Caco-2 (cell line): ENCODE measurements around the gene MGARP. TPM values are rescaled to one million over a fixed set of nuclear protein-coding genes. Genes with fewer than 3 reads are reported as not detected.

Source experiments
- BruUV-seq: library from RNA; stranded (reverse); fragments of 400-500 nt; replicated peaks from 2 replicates; lab custom pipeline; 2021; lab: Mats Ljungman, UMichigan
- CTCF ChIA-PET: fragments of 300-600 bp; sonication (Branson Sonifier 250); formaldehyde crosslinking; loops from one replicate; lab custom pipeline; 2022; ENCODE audit warnings: antibody characterized with exemption; lab: Charles Lee
- POLR2A ChIA-PET: fragments of 300-600 bp; sonication (Branson Sonifier 250); formaldehyde crosslinking; loops from one replicate; lab custom pipeline; 2022; ENCODE audit warnings: antibody characterized with exemption; lab: Charles Lee
- DNase-seq, 2 experiments: peaks; one replicate each; pipeline versions ENCODE4 v3.0.0 to v3.0.0-alpha.2; 2020 to 2022
- H3K27me3 ChIP-seq: replicated peaks from 2 replicates; pipeline ENCODE4 v1.6.0; 2011; ENCODE audit warnings: low read length; ENCODE audit not compliant: control insufficient read depth, insufficient read depth
- H3K36me3 ChIP-seq: 2 replicates; pipeline ENCODE4 v1.5.1; 2011; ENCODE audit warnings: low read length; ENCODE audit not compliant: control insufficient read depth, insufficient read depth
- H3K4me1 ChIP-seq: fragments of 250-450 bp; sonication (Bioruptor Pico); 2 replicates; pipeline ENCODE4 v1.5.1; 2020; ENCODE audit warnings: mild to moderate bottlenecking
- H3K4me3 ChIP-seq: 2 replicates; pipeline ENCODE4 v1.5.1; 2011; ENCODE audit warnings: low read depth, mild to moderate bottlenecking, control low read depth, low read length
- H3K9me3 ChIP-seq: fragments of 250-450 bp; sonication (Bioruptor Pico); 2 replicates; pipeline ENCODE4 v1.5.1; 2020; ENCODE audit warnings: mild to moderate bottlenecking, moderate library complexity
- H3K27ac Mint-ChIP-seq: one replicate; pipeline ENCODE4 v1.8.0; 2022; ENCODE audit warnings: mixed read lengths; ENCODE audit not compliant: unreplicated experiment
- H3K27me3 Mint-ChIP-seq: one replicate; pipeline ENCODE4 v1.8.0; 2022; ENCODE audit warnings: mixed read lengths; ENCODE audit not compliant: insufficient read depth, unreplicated experiment
- H3K36me3 Mint-ChIP-seq: one replicate; pipeline ENCODE4 v1.8.0; 2022; ENCODE audit warnings: mild to moderate bottlenecking, mixed read lengths; ENCODE audit not compliant: insufficient read depth, unreplicated experiment
- H3K4me1 Mint-ChIP-seq: one replicate; pipeline ENCODE4 v1.8.0; 2022; ENCODE audit warnings: low read depth, mixed read lengths; ENCODE audit not compliant: unreplicated experiment
- H3K4me3 Mint-ChIP-seq: one replicate; pipeline ENCODE4 v1.8.0; 2022; ENCODE audit warnings: mild to moderate bottlenecking, moderate library complexity, mixed read lengths; ENCODE audit not compliant: unreplicated experiment
- H3K9me3 Mint-ChIP-seq: one replicate; pipeline ENCODE4 v1.8.0; 2022; ENCODE audit warnings: mixed read lengths; ENCODE audit not compliant: unreplicated experiment
- CTCF ChIP-seq, 2 experiments: fragments of 200-600 bp in 1 of 2; IDR thresholded peaks; 1 replicate in 1 of 2; 2 replicates in 1 of 2; pipeline versions ENCODE4 v1.5.1 to v1.8.0; 2011 to 2022; ENCODE audit warnings: antibody characterized with exemption in 1 of 2, control low read depth in 1 of 2, inconsistent platforms in 1 of 2, low read depth in 1 of 2, low read length in 1 of 2, mild to moderate bottlenecking in 1 of 2, moderate library complexity in 1 of 2; ENCODE audit not compliant: insufficient read depth in 1 of 2, severe bottlenecking in 1 of 2, unreplicated experiment in 1 of 2
- intact Hi-C: fragments of 100-400 bp; cut with micrococcal nuclease; formaldehyde crosslinking; loops from one replicate; pipeline ENCODE4 v1.10.0; 2022; ENCODE audit not compliant: unreplicated experiment
- total RNA-seq: library from RNA; stranded (reverse); gene quantifications from 2 replicates; pipeline ENCODE4 v1.2.3, GENCODE V29; 2022

The MGARP gene
- total RNA-seq, 1 experiment from 2014 or later: 0.23 TPM

- H3K27me3 ChIP-seq: no peaks in the 10 kb centered on the region
- H3K4me1 Mint-ChIP-seq: no peaks in the 10 kb centered on the region
- H3K4me1 ChIP-seq: peaks cover 9% of the 10 kb centered on the region; the same call in 1 of the 2 replicates
- H3K4me3 ChIP-seq: no peak overlapping the region
- no peak for DNase-seq
- H3K36me3 ChIP-seq: no peaks in the 10 kb centered on the region
- no peaks in the 10 kb centered on the region for H3K9me3 Mint-ChIP-seq
- CTCF ChIA-PET: interaction anchor here (0.7 to 1.8 kb wide), 3 partner anchors 11 to 267 kb away, joined by 3 to 15 read pairs (median 3); no protein-coding TSS in a partner anchor
- peaks cover 26% of the 10 kb centered on the region for H3K36me3 Mint-ChIP-seq
- no peak overlapping the region for H3K4me3 Mint-ChIP-seq
- POLR2A ChIA-PET: interaction anchor here (0.6 kb wide), 1 partner anchor 281 kb away, joined by 3 read pairs; the partner anchor contains the start of gene NOCT
- no peak for TF ChIP-seq CTCF (IDR thresholded peaks at IDR 0.05; ENCODE audit: insufficient read depth in 1 of 2, low read depth in 1 of 2, low read length in 1 of 2, severe bottlenecking in 1 of 2, unreplicated experiment in 1 of 2)
- BruUV-seq: no TSS peak
- H3K27me3 Mint-ChIP-seq: no peaks in the 10 kb centered on the region
- H3K27ac Mint-ChIP-seq: no peak overlapping the region
- intact Hi-C loops: no loop called here
- no peaks in the 10 kb centered on the region for H3K9me3 ChIP-seq
Observed at GRCh38 chr4:139297001-139297410, 17.0 kb upstream of the MGARP start.

- DNase-seq: no peak
- TF ChIP-seq CTCF (IDR thresholded peaks at IDR 0.05; ENCODE audit: insufficient read depth in 1 of 2, low read depth in 1 of 2, low read length in 1 of 2, severe bottlenecking in 1 of 2, unreplicated experiment in 1 of 2): no peak
- H3K9me3 ChIP-seq: no peaks in the 10 kb centered on the region
- Mint-ChIP-seq H3K27ac (peak overlapping the region; percentile 92), H3K4me3 (peak overlapping the region; percentile 86), H3K27me3 (no peaks in the 10 kb centered on the region), H3K4me1 (no peaks in the 10 kb centered on the region), H3K9me3 (no peaks in the 10 kb centered on the region), H3K36me3 (peaks cover 22% of the 10 kb centered on the region)
- intact Hi-C loops: loop anchor here (1.0 kb wide), 5 partner anchors 30 to 266 kb away; no protein-coding TSS in a partner anchor
- H3K36me3 ChIP-seq: no peaks in the 10 kb centered on the region
- H3K27me3 ChIP-seq: no peaks in the 10 kb centered on the region
- peaks cover 9% of the 10 kb centered on the region; the same call in 1 of the 2 replicates for H3K4me1 ChIP-seq
- H3K4me3 ChIP-seq: peak overlapping the region; percentile 88
- ChIA-PET POLR2A (interaction anchor here (0.6 to 1.1 kb wide), 4 partner anchors 30 to 246 kb away, joined by 3 to 12 read pairs (median 4); no protein-coding TSS in a partner anchor), CTCF (interaction anchor here (0.5 to 1.8 kb wide), 19 partner anchors 9 to 1091 kb away, joined by 3 to 15 read pairs (median 3); no protein-coding TSS in a partner anchor)
- no TSS peak for BruUV-seq
Observed at GRCh38 chr4:139295942-139296299, 15.9 kb upstream of the MGARP start.

GRCh38 chr4:139295206-139295941 lies 15.3 kb upstream of the MGARP start:
- no peaks in the 10 kb centered on the region for H3K4me1 Mint-ChIP-seq
- intact Hi-C loops: loop anchor here (1.0 kb wide), 5 partner anchors 29 to 265 kb away; no protein-coding TSS in a partner anchor
- H3K27me3 ChIP-seq: no peaks in the 10 kb centered on the region
- ChIA-PET POLR2A (interaction anchor here (0.6 to 1.1 kb wide), 4 partner anchors 29 to 246 kb away, joined by 3 to 12 read pairs (median 4); no protein-coding TSS in a partner anchor), CTCF (interaction anchor here (0.5 to 1.8 kb wide), 19 partner anchors 11 to 1090 kb away, joined by 3 to 15 read pairs (median 3); no protein-coding TSS in a partner anchor)
- H3K36me3 Mint-ChIP-seq: peaks cover 18% of the 10 kb centered on the region
- DNase-seq: peak; percentile 93 to 96
- peak overlapping the region; percentile 86 for H3K4me3 Mint-ChIP-seq
- H3K27ac Mint-ChIP-seq: peak overlapping the region; percentile 92
- BruUV-seq: TSS peak; percentile 52
- no peaks in the 10 kb centered on the region for H3K9me3 ChIP-seq
- TF ChIP-seq CTCF (IDR thresholded peaks at IDR 0.05; ENCODE audit: insufficient read depth in 1 of 2, low read depth in 1 of 2, low read length in 1 of 2, severe bottlenecking in 1 of 2, unreplicated experiment in 1 of 2): peak; percentile 87 to 95
- H3K36me3 ChIP-seq: no peaks in the 10 kb centered on the region
- H3K4me1 ChIP-seq: peaks cover 9% of the 10 kb centered on the region; the same call in 1 of the 2 replicates
- peak overlapping the region; percentile 88 for H3K4me3 ChIP-seq
- no peaks in the 10 kb centered on the region for H3K9me3 Mint-ChIP-seq
- H3K27me3 Mint-ChIP-seq: no peaks in the 10 kb centered on the region
